BJ (cell line): ENCODE measurements around the gene C22orf39. TPM values are rescaled to one million over a fixed set of nuclear protein-coding genes. Genes with fewer than 3 reads are reported as not detected.

Source experiments
- CTCF ChIA-PET: fragments of 350-600 bp; formaldehyde crosslinking; extraction: SDS; loops from one replicate; lab custom pipeline; 2021; ENCODE audit warnings: antibody characterized with exemption, inconsistent platforms; lab: Yijun Ruan, JAX
- POLR2A ChIA-PET: fragments of 300-600 bp; sonication (Branson Sonifier 250); formaldehyde crosslinking; extraction: SDS; loops from one replicate; lab custom pipeline; 2021; ENCODE audit warnings: antibody characterized with exemption; lab: Charles Lee
- DNase-seq: peaks from one replicate; pipeline ENCODE4 v3.0.0-alpha.2; 2011; ENCODE audit warnings: low read depth
- H3K27me3 ChIP-seq: 2 replicates; pipeline ENCODE4 v1.6.0; 2011; ENCODE audit warnings: low read length; ENCODE audit not compliant: control insufficient read depth, insufficient read depth
- H3K36me3 ChIP-seq: 2 replicates; pipeline ENCODE4 v1.5.1; 2011; ENCODE audit warnings: low read length; ENCODE audit not compliant: control insufficient read depth, insufficient read depth
- H3K4me3 ChIP-seq: 2 replicates; pipeline ENCODE4 v1.5.1; 2011; ENCODE audit warnings: low read depth, mild to moderate bottlenecking, control low read depth, low read length
- polyA minus RNA-seq: library from RNA; depleted of rRNA, polyadenylated mRNA; stranded (reverse); fragments of >200 nt; gene quantifications from 2 replicates; pipeline ENCODE4 v1.2.3, GENCODE V29; 2011; rRNA and poly(A)+ RNA removed
- polyA plus RNA-seq: library from polyadenylated mRNA; depleted of rRNA; stranded (reverse); fragments of >200 nt; gene quantifications from 2 replicates; pipeline ENCODE4 v1.2.3, GENCODE V29; 2011; rRNA removed
- TF ChIP-seq, protein P1 (sequence below): IDR thresholded peaks from 2 replicates; pipeline ENCODE4 v1.5.1; 2011; ENCODE audit warnings: low read depth, mild to moderate bottlenecking, control low read depth, inconsistent platforms, low read length, moderate library complexity; ENCODE audit not compliant: insufficient read depth

The C22orf39 gene, protein sequence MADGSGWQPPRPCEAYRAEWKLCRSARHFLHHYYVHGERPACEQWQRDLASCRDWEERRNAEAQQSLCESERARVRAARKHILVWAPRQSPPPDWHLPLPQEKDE
- 14.9 and 16.3 TPM in 2 replicates for polyA plus RNA-seq
- polyA minus RNA-seq = 10.2 and 14.1 TPM in 2 replicates

DNA sequence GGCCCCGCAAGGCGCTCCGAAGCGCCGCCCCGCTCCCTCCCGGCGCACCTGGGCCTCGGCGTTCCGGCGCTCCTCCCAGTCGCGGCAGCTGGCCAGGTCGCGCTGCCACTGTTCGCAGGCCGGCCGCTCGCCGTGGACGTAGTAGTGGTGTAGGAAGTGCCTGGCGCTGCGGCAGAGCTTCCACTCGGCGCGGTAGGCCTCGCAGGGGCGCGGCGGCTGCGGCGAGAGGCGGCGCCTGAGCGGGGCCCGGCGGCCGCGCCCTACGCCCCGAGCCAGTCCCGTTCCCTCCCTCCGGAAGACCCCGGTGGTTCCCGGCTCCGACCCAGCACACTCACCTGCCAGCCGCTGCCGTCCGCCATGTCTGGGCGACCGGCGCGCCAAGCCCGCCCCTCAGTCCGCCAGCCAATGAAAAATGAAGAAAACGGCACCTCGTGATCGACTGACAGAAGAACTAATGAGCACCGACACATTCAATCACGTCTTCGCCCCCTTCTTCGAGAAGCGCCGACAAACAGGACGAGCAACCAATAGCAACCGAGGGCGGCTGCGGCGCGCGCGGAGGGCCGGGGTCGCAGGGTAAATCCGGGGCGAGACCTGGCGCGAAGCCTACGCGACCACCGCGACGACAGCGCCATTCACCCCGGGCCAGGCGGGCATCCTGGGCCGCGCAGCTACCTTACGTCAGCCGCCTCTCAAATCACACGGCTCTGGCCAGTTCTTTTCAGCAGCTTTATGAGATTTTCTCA is at the start of gene C22orf39:
TSS of gene C22orf39 (minus strand) at position 382 of the 746 bp plus-strand sequence. CDS start at position 359, 23 bp downstream.
- TF ChIP-seq, protein P1, sequence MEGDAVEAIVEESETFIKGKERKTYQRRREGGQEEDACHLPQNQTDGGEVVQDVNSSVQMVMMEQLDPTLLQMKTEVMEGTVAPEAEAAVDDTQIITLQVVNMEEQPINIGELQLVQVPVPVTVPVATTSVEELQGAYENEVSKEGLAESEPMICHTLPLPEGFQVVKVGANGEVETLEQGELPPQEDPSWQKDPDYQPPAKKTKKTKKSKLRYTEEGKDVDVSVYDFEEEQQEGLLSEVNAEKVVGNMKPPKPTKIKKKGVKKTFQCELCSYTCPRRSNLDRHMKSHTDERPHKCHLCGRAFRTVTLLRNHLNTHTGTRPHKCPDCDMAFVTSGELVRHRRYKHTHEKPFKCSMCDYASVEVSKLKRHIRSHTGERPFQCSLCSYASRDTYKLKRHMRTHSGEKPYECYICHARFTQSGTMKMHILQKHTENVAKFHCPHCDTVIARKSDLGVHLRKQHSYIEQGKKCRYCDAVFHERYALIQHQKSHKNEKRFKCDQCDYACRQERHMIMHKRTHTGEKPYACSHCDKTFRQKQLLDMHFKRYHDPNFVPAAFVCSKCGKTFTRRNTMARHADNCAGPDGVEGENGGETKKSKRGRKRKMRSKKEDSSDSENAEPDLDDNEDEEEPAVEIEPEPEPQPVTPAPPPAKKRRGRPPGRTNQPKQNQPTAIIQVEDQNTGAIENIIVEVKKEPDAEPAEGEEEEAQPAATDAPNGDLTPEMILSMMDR = no peak
- H3K36me3 ChIP-seq = peaks cover 11% of the 10 kb centered on the region
- DNase-seq = peak; percentile 50
- ChIA-PET POLR2A (no interaction called here), CTCF (no interaction called here)
- H3K4me3 ChIP-seq = peak within 1 kb of the TSS; percentile 76
- H3K27me3 ChIP-seq = no peaks in the 10 kb centered on the region

DNA sequence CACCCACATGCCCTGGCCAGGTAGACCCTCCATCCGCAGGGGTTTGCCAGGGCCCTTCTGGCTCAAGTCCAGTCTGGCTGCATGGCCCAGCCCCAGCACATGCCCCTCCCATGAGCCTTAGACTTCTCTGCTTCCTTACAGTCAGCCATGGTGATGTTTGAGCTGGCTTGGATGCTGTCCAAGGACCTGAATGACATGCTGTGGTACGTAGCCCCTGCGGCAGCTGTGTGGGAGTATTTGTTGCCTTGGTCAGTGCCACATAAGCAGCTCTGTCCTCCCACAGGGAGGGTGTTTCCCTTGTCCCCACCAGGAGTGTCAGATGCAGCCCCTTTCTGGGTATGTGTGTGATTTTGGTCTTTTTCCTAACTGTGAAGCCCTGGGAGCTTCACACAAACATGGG is 49.7 kb upstream of the C22orf39 start:
- CTCF ChIA-PET = interaction anchor here (1.2 kb wide), 1 partner anchor 133 kb away, joined by 4 read pairs; no protein-coding TSS in a partner anchor

DNA sequence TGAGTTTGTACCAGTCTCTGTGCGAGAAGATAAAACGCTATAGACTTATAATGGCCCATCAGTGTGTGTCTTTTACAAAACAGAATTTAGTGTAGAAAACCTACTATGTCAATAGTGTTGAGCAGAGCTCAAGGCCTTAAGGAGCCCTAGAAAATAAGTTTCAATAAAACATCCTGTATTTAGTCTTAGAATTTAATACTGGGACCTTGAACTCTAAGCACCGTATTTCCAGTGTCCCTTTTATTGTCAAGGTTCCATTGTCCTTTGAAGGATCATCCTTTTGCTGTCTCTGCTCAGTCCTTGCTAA is 48.8 kb upstream of the C22orf39 start:
- no peak for DNase-seq
- ChIA-PET POLR2A (no interaction called here), CTCF (interaction anchor here (1.1 to 4.4 kb wide), 3 partner anchors 133 to 138 kb away, joined by 4 to 43 read pairs (median 11); no protein-coding TSS in a partner anchor)
- H3K36me3 ChIP-seq = no peaks in the 10 kb centered on the region
- H3K4me3 ChIP-seq = no peak overlapping the region
- no peaks in the 10 kb centered on the region for H3K27me3 ChIP-seq
- TF ChIP-seq, protein P1 = no peak

More for the DNA sequence above, 49.7 kb upstream of the C22orf39 start:
- DNase-seq = no peak
- Histone ChIP-seq H3K4me3 (no peak overlapping the region), H3K36me3 (no peaks in the 10 kb centered on the region), H3K27me3 (no peaks in the 10 kb centered on the region)
- TF ChIP-seq, protein P1 = no peak
- POLR2A ChIA-PET = no interaction called here

DNA sequence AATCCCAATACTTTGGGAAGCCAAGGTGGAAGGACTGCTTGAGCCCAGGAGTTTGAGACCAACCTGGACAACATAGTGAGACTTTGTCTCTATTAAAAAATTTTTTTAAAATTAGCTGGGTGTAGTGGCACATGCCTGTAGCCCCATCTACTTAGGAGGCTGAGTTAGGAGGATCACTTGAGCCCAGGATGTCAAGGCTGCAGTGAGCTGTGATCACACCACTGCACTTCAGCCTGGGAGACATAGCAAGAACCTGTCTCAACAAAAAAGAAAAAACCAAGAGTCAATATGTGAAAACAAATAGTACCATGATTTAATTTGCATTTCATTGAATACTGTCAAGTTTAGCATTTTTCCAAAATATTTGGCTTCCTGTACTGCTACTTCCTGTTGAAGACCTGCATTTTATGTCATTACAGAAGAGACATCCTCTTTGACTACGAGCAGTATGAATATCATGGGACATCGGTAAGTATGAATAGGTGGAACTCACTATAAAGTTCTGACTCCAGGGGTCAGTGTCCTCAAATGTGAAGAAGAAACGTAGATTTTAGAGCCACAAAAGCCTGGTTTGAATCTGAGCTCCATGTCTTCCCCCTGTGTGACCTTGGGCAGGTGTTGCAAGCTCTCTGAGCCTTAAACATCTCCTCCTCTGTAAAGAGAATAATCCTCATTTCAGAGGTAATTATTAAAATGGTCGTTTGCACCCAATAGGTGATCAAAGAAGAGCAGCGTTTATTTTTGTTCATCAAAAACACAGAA is 48.2 kb upstream of the C22orf39 start:
- Histone ChIP-seq H3K27me3 (no peaks in the 10 kb centered on the region), H3K4me3 (no peak overlapping the region), H3K36me3 (no peaks in the 10 kb centered on the region)
- ChIA-PET CTCF (interaction anchor here (1.1 to 4.4 kb wide), 3 partner anchors 133 to 138 kb away, joined by 4 to 43 read pairs (median 11); no protein-coding TSS in a partner anchor), POLR2A (no interaction called here)
- TF ChIP-seq, protein P1 = peak; percentile 15; the same call in 1 of the 2 replicates
- no peak for DNase-seq
